NCI-H1048 (cell line): ENCODE results near the gene ATOH8.
"Not testable (repeated sequence)": the region's sequence is repeated elsewhere in the genome, so short reads cannot be mapped to it uniquely, and the experiment has no call there.

ENCODE experiments used
- DNase-seq: peaks from one replicate; lab custom pipeline; 2025; lab: John Stamatoyannopoulos, UW

Gene ATOH8

DNA sequence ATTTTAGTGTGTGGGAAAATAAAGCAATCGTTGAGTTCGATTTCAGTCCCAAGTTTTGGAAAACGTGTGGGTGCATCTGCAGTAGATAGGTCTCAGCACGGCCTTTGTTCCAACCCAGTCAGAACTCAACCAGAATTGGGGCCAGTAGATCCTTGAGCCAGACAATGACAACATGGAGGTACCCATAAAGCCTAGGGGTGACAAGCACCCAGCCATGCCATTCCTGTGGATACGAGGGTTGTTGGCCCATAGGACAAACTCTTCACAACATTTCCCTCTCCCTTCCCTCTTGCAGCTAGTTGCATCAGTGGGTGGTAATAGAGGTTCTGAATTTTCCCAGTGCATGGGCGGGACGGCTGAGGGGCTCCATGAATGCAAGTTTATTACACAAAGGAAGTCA lies 74.9 kb downstream of the ATOH8 start:
- no peak for DNase-seq

DNA sequence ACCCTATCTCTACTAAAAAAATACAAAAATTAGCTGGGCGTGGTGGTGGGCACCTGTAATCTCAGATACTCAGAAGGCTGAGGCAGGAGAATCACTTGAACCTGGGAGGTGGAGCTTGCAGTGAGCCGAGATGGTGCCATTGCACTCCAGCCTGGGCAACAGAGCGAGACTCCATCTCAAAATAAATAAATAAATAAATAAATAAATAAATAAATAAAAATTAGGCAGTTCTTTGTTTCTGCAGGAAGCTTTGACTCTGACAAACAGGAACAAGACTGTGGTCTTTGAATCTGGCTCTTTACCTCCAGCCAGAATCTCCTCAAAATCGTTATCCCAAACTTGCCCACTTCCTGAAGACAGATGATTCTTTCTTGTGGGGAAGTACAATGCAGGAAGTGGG lies 75.6 kb downstream of the ATOH8 start:
- not testable (repeated sequence) for DNase-seq

DNA sequence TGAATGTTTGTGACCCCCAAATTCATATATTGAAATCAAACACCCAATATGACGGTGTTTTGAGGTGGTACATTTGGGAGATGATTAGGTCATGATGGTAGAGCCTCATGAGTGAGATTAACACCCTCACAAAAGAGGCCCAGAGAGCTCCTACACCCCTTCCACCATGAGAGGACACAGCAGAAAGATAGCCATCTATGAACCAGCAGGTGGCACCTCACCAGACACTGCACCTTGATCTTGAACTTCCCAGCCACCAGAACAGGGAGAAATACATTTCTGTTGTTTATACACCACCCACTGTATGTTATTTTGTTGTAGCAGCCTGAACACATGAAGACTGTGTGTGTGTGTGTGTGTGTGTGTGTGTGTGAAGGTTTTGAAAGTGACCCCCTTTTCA lies 76.9 kb downstream of the ATOH8 start:
- no peak for DNase-seq

DNA sequence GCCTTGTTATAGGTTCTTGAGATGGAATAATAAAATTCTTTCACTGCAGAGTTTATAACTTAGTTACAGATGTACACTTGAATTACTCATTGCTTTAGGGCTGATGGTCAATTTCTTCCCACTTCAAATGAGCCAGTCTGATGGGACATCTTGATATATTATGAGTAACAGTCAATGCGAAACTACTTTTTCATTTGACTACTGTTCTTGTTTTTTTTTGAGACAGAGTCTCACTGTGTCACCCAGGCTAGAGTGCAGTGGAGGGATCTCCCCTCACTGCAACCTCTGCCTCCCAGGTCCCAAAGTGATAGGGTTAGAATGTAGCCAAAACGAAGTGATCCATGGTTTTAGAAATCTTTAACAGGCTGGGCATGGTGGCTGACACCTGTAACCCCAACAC lies 77.9 kb downstream of the ATOH8 start:
- DNase-seq, result no peak

DNA sequence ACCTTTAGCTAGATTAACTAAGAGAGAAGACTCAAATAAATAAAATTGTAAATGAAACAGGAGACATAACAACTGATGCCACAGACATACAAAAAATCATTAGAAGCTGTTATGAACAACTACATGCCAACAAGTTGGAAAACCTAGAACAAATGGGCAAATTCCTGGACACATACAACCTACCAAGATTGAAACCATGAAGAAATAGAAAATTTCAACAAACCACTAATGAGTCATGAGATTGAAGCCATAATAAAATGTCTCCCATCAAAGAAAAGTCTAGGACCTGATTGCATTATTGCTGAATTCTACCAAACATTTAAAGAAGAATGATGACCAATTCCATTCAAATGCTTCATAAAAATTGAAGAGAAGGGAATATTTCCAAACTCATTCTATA lies 80.7 kb downstream of the ATOH8 start:
- DNase-seq, result no peak
